Muscle layer of colon (tissue), 2 donors: ENCODE data around the gene STAT5B.
"Not testable (repeated sequence)": the region's sequence is repeated elsewhere in the genome, so short reads cannot be mapped to it uniquely, and the experiment has no call there.

ENCODE experiments used
- H3K27ac ChIP-seq: one replicate; pipeline ENCODE4 v1.7.0; 2013; ENCODE audit warnings: low read depth, mild to moderate bottlenecking, low read length, moderate library complexity
- H3K27me3 ChIP-seq, 2 donors: one replicate each; pipeline ENCODE4 v1.7.0; 2013; ENCODE audit warnings: low read length in 2 of 2, mild to moderate bottlenecking in 2 of 2; ENCODE audit not compliant: insufficient read depth in 2 of 2, control insufficient read depth in 1 of 2
- H3K36me3 ChIP-seq: one replicate; pipeline ENCODE4 v1.7.0; 2013; ENCODE audit warnings: mild to moderate bottlenecking, low read length; ENCODE audit not compliant: insufficient read depth
- H3K4me1 ChIP-seq: one replicate; pipeline ENCODE4 v1.7.0; 2013; ENCODE audit warnings: mild to moderate bottlenecking, low read length; ENCODE audit not compliant: insufficient read depth
- H3K4me3 ChIP-seq, 2 donors: one replicate each; pipeline ENCODE4 v1.7.0; 2013; ENCODE audit warnings: low read length in 2 of 2, low read depth in 1 of 2, mild to moderate bottlenecking in 1 of 2, moderate library complexity in 1 of 2
- H3K9ac ChIP-seq: one replicate; pipeline ENCODE4 v1.7.0; 2013; ENCODE audit warnings: low read length
- H3K9me3 ChIP-seq: one replicate; pipeline ENCODE4 v1.7.0; 2013; ENCODE audit warnings: mild to moderate bottlenecking, low read length
- donor health status: abdominal sarcoma.
- donor health status: Adenocarcinoma of cecum.

Gene STAT5B

GRCh38 chr17:42276359-42276608 is at the start of gene STAT5B:
STAT5B (minus strand) TSS chr17:42276391; CDS start chr17:42232127, 44,264 bp downstream.
- Histone ChIP-seq H3K27me3 (no peaks in the 10 kb centered on the region), H3K4me1 (peaks cover 45% of the 10 kb centered on the region), H3K36me3 (no peaks in the 10 kb centered on the region), H3K9ac (peak within 1 kb of the TSS; percentile 75), H3K27ac (peak within 1 kb of the TSS; percentile 92), H3K9me3 (no peaks in the 10 kb centered on the region), H3K4me3 (peak within 1 kb of the TSS; percentile 73 to 96)

DNA sequence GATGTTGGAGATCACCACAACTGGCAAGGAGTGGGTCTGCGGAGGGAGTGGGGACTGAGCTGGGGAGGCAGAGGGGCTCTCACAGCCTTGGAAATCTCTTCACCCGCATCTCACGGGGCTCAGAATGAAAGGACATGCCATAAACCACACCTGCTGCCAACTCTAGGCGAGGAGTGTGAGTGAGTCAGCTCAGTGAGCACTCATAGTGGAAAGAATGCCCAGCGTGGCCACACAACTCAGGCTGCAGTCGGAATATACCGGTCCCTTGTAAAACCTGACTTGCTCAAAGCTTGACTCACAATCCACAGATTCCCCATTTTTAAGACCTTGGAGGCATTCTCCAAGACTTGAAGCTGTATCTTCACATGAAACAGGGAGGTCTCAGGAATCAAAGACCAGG is 48.8 kb upstream of the STAT5B start:
- H3K36me3 ChIP-seq, result peaks cover 61% of the 10 kb centered on the region
- H3K27me3 ChIP-seq, result no peaks in the 10 kb centered on the region
- no peak overlapping the region for H3K4me3 ChIP-seq
- H3K9me3 ChIP-seq, result no peaks in the 10 kb centered on the region
- peak overlapping the region; percentile 23 for H3K27ac ChIP-seq
- no peak overlapping the region for H3K9ac ChIP-seq
- peaks cover 32% of the 10 kb centered on the region for H3K4me1 ChIP-seq

DNA sequence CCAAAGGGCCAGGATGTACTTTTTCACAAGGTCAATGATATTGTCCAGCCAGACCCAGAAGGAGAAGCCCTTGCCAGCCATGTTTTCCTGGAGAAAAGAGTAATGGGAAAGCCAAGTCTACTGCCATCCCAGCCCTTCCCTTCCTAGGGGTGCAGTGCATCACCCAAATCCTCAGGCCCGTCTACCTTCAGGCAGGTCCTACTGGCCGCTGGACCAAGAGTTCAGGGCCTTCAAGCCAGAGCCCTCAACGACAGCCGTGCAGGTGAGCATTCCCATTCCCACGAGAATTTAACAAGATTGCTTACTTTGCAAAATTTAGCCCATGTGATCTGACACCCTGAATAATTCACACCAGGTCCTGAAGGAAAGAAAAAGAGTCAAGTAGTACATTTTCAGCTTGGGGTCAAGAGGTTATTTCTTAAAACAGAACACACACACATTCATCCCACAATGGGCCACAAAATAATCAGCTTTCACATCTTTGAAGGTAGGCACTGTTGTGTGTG is 47.1 kb upstream of the STAT5B start:
- Histone ChIP-seq H3K27me3 (no peaks in the 10 kb centered on the region), H3K9me3 (no peaks in the 10 kb centered on the region), H3K9ac (no peak overlapping the region), H3K27ac (peak overlapping the region; percentile 8), H3K4me1 (peaks cover 16% of the 10 kb centered on the region), H3K36me3 (peaks cover 73% of the 10 kb centered on the region), H3K4me3 (no peak overlapping the region)

- Histone ChIP-seq H3K27ac (peak overlapping the region; percentile 26), H3K9ac (peak overlapping the region; percentile 2), H3K4me3 (no peak overlapping the region), H3K4me1 (peaks cover 16% of the 10 kb centered on the region), H3K36me3 (peaks cover 76% of the 10 kb centered on the region), H3K9me3 (no peaks in the 10 kb centered on the region), H3K27me3 (no peaks in the 10 kb centered on the region)
Observed at GRCh38 chr17:42322382-42323267, 46.4 kb upstream of the STAT5B start.

DNA sequence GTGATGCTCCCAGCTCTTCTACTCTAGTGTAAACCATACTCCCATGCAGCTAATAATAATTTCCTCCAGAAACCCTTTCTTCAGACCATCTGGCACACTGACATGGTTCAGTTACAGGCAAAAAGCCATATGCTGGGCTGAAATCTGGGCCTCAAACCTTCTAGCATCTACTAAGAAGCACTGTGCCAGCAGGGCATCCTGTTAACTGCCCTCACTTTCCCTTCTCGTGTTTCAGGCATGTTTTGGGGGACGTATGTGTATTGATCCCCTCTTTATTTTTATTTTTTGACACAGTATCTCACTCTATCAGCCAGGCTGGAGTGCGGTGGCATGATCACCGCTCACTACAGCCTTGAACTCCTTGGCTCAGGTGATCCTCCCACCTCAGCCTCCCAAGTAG is 45.4 kb upstream of the STAT5B start:
- Histone ChIP-seq H3K4me1 (peaks cover 16% of the 10 kb centered on the region), H3K27me3 (no peaks in the 10 kb centered on the region), H3K9me3 (no peaks in the 10 kb centered on the region), H3K27ac (no peak overlapping the region), H3K9ac (no peak overlapping the region), H3K4me3 (no peak overlapping the region), H3K36me3 (peaks cover 78% of the 10 kb centered on the region)

GRCh38 chr17:42317967-42318366 is 41.8 kb upstream of the STAT5B start:
- H3K9ac ChIP-seq, H3K4me1 ChIP-seq, H3K27me3 ChIP-seq, H3K4me3 ChIP-seq, H3K9me3 ChIP-seq, H3K27ac ChIP-seq: not testable (repeated sequence)
- peaks cover 85% of the 10 kb centered on the region for H3K36me3 ChIP-seq

- H3K36me3 ChIP-seq, result peaks cover 79% of the 10 kb centered on the region
Observed at GRCh38 chr17:42317266-42317845, 41.2 kb upstream of the STAT5B start.

DNA sequence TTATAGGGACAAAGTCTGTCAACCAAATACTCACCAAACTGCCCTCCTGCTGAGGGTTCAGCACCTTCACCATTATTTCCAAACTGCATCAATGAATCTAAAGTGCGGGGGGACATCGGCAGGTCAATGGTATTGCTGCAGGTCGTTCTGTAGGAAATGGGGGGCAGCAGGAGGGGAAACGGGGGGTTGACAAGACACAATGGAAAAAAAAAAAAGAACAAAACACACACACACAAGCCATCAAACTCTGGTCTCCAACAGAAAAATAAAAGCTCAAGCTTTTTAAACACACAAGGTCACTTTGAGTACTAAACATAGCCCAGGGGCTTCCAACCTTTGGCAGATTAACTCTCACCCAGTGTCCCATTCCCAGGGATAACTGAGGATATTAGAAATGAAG is 40.6 kb upstream of the STAT5B start:
- Histone ChIP-seq H3K9me3 (no peaks in the 10 kb centered on the region), H3K27me3 (no peaks in the 10 kb centered on the region), H3K4me1 (peaks cover 4% of the 10 kb centered on the region), H3K4me3 (no peak overlapping the region), H3K9ac (no peak overlapping the region), H3K27ac (no peak overlapping the region), H3K36me3 (peaks cover 73% of the 10 kb centered on the region)

More at GRCh38 chr17:42317266-42317845, 41.2 kb upstream of the STAT5B start:
- peaks cover 1% of the 10 kb centered on the region for H3K4me1 ChIP-seq
- no peaks in the 10 kb centered on the region for H3K9me3 ChIP-seq
- no peaks in the 10 kb centered on the region for H3K27me3 ChIP-seq
- H3K4me3 ChIP-seq, result no peak overlapping the region
- no peak overlapping the region for H3K9ac ChIP-seq
- H3K27ac ChIP-seq, result no peak overlapping the region

- no peaks in the 10 kb centered on the region for H3K9me3 ChIP-seq
- H3K27ac ChIP-seq, result no peak overlapping the region
- H3K36me3 ChIP-seq, result peaks cover 67% of the 10 kb centered on the region
- no peaks in the 10 kb centered on the region for H3K27me3 ChIP-seq
- H3K9ac ChIP-seq, result no peak overlapping the region
- peaks cover 16% of the 10 kb centered on the region for H3K4me1 ChIP-seq
- no peak overlapping the region for H3K4me3 ChIP-seq
Observed at GRCh38 chr17:42315402-42316156, 39.4 kb upstream of the STAT5B start.

DNA sequence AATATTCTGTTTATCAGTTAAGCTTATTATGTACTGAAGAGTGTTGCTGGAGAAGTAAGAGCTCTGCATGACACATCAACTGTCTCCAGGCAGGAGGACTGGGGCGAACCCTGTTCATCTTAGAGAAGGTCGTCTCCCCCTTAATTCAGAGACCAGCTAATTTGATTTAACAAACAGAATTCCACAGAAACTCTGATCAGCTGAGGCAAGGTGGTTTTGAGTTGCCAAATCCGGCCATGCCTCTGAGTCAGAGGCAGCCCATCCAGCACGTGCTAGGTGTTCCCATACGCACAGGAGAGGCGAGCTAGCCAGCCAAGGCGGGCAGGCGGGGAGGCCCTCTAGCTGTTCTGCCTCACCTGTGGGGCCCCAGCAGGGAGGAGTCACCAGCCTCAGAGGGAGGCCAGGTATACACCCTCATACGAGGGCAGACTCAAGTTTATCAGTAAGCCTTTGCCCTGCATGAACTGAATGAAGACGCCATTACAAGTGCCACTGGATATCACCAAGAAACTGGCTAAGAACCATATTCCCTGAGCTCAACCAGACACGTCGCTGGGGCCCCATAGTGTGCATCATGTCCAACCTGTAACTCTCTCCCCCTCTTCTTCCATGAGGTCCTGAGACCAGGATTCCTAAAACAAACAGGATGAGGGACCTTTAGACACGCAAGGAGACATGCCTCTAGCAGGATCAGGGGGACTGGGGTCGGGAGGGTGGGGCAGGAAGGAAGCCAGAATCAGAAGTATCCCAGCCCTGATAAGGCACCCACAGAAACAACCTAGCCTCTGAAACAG is 37.8 kb upstream of the STAT5B start:
- Histone ChIP-seq H3K4me1 (peaks cover 30% of the 10 kb centered on the region), H3K4me3 (no peak overlapping the region), H3K9ac (no peak overlapping the region), H3K36me3 (peaks cover 68% of the 10 kb centered on the region), H3K9me3 (no peaks in the 10 kb centered on the region), H3K27ac (no peak overlapping the region), H3K27me3 (no peaks in the 10 kb centered on the region)

DNA sequence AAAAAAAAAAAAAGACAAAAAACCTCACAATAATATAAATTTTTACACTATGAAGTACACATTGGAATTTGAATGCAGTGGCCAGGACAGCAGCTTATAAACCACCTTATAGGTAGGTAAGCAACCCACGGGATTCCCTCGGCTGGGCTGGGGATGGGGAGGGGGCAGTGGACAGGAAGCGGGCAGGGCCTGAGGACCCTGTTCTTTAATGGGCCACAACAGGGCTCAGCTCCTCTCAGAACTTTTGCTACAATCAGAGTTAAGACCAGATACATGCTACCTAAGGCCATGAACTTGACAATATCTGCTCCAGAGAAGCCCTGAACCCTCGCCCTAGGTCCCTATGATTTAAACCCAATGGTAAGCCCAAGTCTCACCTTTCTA is 37.2 kb upstream of the STAT5B start:
- no peak overlapping the region for H3K9ac ChIP-seq
- no peak overlapping the region for H3K4me3 ChIP-seq
- no peaks in the 10 kb centered on the region for H3K27me3 ChIP-seq
- H3K36me3 ChIP-seq, result peaks cover 68% of the 10 kb centered on the region
- peaks cover 30% of the 10 kb centered on the region for H3K4me1 ChIP-seq
- H3K9me3 ChIP-seq, result no peaks in the 10 kb centered on the region
- H3K27ac ChIP-seq, result no peak overlapping the region
